Thoracic aorta (tissue), 2 donors: ENCODE measurements around the gene AKAP17A. TPM values are rescaled to one million over a fixed set of nuclear protein-coding genes. Genes with fewer than 3 reads are reported as not detected.

ENCODE experiments used
- ATAC-seq: fragments of 150-250 bp; one replicate; pipeline ENCODE4 v1.8.0; 2017; ENCODE audit warnings: low read depth; ENCODE audit not compliant: insufficient number of reproducible peaks, low FRiP score
- DNase-seq: peaks from one replicate; pipeline ENCODE4 v3.0.0-alpha.2; 2020; ENCODE audit warnings: low spot score
- H3K27ac ChIP-seq, 2 donors: fragments of 200-600 bp; sonication (generic); 1 replicate in 1 of 2; 2 replicates in 1 of 2; pipeline ENCODE4 v1.5.1; 2016; ENCODE audit warnings: mild to moderate bottlenecking in 2 of 2, moderate library complexity in 2 of 2
- H3K27me3 ChIP-seq: fragments of 200-600 bp; sonication (generic); replicated peaks from 2 replicates; pipeline ENCODE4 v1.6.0; 2016; ENCODE audit warnings: mild to moderate bottlenecking; ENCODE audit not compliant: insufficient read depth
- H3K36me3 ChIP-seq: fragments of 200-600 bp; sonication (generic); one replicate; pipeline ENCODE4 v1.5.1; 2016
- H3K4me1 ChIP-seq, 2 donors: fragments of 200-600 bp; sonication (generic); 1 replicate in 1 of 2; 2 replicates in 1 of 2; pipeline versions ENCODE4 v1.5.1 to v1.6.0; 2016; ENCODE audit warnings: low read depth in 2 of 2, mild to moderate bottlenecking in 1 of 2; ENCODE audit not compliant: control insufficient read depth in 1 of 2
- H3K4me3 ChIP-seq: fragments of 200-600 bp; sonication (generic); 2 replicates; pipeline ENCODE4 v1.5.1; 2016; ENCODE audit warnings: mild to moderate bottlenecking
- H3K9me3 ChIP-seq: fragments of 200-600 bp; sonication (generic); 2 replicates; pipeline ENCODE4 v1.5.1; 2016
- total RNA-seq, 2 donors: library from RNA; depleted of rRNA; stranded (reverse); fragments of >200 nt; gene quantifications; one replicate each; pipeline versions ENCODE4 v1.1.0 to v1.2.3, GENCODE V29; 2016
- TF ChIP-seq, protein P1 (sequence below): fragments of 200-600 bp; sonication (generic); IDR thresholded peaks from one replicate; pipeline ENCODE4 v1.5.1; 2019; ENCODE audit warnings: antibody characterized with exemption

The AKAP17A gene
- total RNA-seq, 2 donors from 2014 or later = 53.3 to 71.5 TPM

DNA sequence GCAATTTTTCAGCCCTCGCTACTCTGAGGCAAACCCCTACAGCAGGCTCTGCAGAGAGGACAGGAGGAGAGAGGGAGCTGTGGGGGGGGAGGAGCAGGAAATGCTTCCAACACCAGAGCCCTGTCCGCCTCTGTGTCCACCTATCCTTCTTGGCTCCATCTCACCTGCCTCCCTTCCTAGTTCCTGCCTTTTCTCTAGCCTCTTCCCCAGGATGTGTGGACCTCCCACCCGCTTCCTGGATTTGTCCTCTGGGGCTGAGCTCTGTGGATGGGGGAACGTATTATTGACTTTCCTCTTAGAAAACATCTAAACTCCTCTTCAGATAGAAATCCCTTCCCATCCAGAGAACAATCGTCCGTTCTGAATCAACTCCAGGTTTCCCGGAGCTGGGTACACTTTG lies 37.8 kb downstream of the AKAP17A start:
- Histone ChIP-seq H3K27ac (no peak overlapping the region), H3K4me3 (no peak overlapping the region), H3K9me3 (no peaks in the 10 kb centered on the region), H3K4me1 (no peaks in the 10 kb centered on the region), H3K36me3 (no peaks in the 10 kb centered on the region), H3K27me3 (no peaks in the 10 kb centered on the region)
- TF ChIP-seq, protein P1, sequence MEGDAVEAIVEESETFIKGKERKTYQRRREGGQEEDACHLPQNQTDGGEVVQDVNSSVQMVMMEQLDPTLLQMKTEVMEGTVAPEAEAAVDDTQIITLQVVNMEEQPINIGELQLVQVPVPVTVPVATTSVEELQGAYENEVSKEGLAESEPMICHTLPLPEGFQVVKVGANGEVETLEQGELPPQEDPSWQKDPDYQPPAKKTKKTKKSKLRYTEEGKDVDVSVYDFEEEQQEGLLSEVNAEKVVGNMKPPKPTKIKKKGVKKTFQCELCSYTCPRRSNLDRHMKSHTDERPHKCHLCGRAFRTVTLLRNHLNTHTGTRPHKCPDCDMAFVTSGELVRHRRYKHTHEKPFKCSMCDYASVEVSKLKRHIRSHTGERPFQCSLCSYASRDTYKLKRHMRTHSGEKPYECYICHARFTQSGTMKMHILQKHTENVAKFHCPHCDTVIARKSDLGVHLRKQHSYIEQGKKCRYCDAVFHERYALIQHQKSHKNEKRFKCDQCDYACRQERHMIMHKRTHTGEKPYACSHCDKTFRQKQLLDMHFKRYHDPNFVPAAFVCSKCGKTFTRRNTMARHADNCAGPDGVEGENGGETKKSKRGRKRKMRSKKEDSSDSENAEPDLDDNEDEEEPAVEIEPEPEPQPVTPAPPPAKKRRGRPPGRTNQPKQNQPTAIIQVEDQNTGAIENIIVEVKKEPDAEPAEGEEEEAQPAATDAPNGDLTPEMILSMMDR = no peak
- ATAC-seq (no peak), DNase-seq (no peak)

DNA sequence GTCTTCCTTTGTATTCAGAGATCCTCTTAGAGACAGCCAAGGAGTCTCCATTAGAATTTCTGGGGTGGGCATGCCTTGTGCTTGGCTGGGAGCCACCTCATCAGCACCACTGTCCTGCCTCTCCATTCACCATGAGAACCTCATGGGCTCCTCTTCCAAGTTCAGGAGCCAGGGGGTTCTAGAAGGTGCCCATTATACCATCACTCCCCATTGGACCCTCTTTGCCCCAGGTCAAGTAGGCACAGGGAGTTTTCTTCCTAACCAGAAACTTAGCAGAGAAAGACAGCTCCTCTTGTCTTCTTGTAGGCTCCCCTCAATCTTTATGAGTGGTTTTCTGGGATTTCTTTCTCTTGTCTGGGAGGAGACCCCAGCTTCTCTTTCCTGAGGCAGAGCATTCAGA lies 54.6 kb downstream of the AKAP17A start:
- Histone ChIP-seq H3K27ac (no peak overlapping the region), H3K27me3 (no peaks in the 10 kb centered on the region), H3K4me3 (no peak overlapping the region), H3K36me3 (no peaks in the 10 kb centered on the region), H3K9me3 (peaks cover 5% of the 10 kb centered on the region), H3K4me1 (no peaks in the 10 kb centered on the region)
- no peak for DNase-seq
- TF ChIP-seq, protein P1 = no peak
- ATAC-seq = no peak

DNA sequence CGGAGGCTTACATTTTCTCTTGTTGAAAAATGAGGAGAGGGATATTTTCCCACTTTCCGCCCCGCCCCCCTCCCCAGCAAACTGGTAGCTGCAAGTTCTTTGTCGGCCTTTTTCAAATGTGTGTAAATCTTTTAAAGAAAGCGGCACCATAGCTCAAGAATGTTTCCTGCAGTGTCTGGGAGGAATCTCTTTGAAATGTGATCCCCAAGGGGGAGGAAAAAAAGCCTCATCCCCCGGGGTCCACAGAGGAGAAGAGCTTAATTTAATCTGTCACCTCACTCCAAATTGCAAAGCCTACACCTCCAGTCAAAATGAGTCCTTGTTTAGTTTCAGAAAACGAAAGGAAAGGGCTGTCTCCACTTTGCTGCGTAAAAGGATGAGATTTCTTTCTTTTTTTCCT lies 58.2 kb downstream of the AKAP17A start:
- Histone ChIP-seq H3K36me3 (no peaks in the 10 kb centered on the region), H3K27me3 (no peaks in the 10 kb centered on the region), H3K4me1 (no peaks in the 10 kb centered on the region), H3K9me3 (peaks cover 5% of the 10 kb centered on the region), H3K4me3 (no peak overlapping the region), H3K27ac (no peak overlapping the region)
- ATAC-seq = no peak
- TF ChIP-seq, protein P1 = no peak
- no peak for DNase-seq

Other genes with a start within 250 kb of the AKAP17A start
- gene SLC25A6, start 199.5 kb upstream of the AKAP17A start, total RNA-seq = 100 to 1,000 TPM; 172 to 211 TPM
- 10 to 100 TPM; 30.8 to 43.5 TPM for gene ASMTL, start 138.7 kb upstream of the AKAP17A start, total RNA-seq
- gene P2RY8, start 54.4 kb upstream of the AKAP17A start, total RNA-seq = 1 to 10 TPM; 4.0 to 4.2 TPM
- not detected for gene ASMT, start 23.5 kb downstream of the AKAP17A start, total RNA-seq